Right kidney (tissue), 1 donor: ENCODE measurements around the gene LBH.

Experiments
- DNase-seq: peaks from one replicate; pipeline ENCODE4 v3.0.0-alpha.2; 2016

The LBH gene

GRCh38 chr2:30302566-30302965, 71.2 kb downstream of the LBH start:
- no peak for DNase-seq

GRCh38 chr2:30303095-30303494, 71.8 kb downstream of the LBH start:
- DNase-seq = no peak

GRCh38 chr2:30305235-30305634, 73.9 kb downstream of the LBH start:
- no peak for DNase-seq

- DNase-seq = no peak
Observed at GRCh38 chr2:30306522-30306921, 75.2 kb downstream of the LBH start.

- DNase-seq = no peak
Observed at GRCh38 chr2:30308280-30308679, 76.9 kb downstream of the LBH start.
